SHP77 (cell line): ENCODE data around the gene TTN.

ENCODE experiments used
- DNase-seq, 2 experiments: peaks; one replicate each; lab custom pipeline; 2025; lab: John Stamatoyannopoulos, UW

TTN gene

DNA sequence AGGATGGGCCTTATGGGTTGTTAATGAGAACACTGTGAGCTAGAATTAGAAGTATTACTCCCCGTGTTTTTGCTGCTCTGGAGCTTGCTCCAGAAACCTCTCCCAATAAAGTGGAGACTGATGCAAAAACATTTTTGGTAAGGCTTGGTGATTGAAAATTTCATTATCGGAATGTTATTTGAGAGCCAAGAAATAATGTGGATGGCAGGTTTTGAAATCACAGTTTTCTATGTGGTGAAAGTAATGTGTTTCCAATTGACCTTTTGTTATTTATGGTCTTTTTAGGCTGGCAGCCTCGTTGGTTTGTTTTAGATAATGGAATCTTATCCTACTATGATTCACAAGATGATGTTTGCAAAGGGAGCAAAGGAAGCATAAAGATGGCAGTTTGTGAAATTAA, 321.9 kb downstream of the TTN start:
- no peak for DNase-seq

- peak; percentile 35 to 50 for DNase-seq
Measured at GRCh38 chr2:178484245-178485041, 322.8 kb downstream of the TTN start.

DNA sequence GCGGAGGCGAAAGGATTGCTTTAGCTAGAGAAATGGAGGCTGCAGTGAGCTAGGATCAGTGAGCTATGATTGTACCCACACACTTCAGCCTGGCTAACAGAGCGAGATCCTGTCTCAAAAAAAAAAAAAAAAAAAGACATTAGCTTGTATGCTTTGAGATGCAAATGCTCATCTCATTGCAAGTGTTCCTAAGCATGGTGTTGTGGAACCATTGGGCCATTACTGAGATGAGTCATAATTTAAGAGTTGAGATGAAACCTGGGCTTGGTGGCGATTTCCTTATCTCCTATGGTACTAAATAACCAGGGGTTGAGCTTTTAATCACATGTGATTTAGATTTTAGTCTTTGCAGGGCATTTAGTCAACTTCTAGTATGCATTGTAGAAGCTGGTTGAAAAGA, 324.8 kb downstream of the TTN start:
- DNase-seq: no peak

DNA sequence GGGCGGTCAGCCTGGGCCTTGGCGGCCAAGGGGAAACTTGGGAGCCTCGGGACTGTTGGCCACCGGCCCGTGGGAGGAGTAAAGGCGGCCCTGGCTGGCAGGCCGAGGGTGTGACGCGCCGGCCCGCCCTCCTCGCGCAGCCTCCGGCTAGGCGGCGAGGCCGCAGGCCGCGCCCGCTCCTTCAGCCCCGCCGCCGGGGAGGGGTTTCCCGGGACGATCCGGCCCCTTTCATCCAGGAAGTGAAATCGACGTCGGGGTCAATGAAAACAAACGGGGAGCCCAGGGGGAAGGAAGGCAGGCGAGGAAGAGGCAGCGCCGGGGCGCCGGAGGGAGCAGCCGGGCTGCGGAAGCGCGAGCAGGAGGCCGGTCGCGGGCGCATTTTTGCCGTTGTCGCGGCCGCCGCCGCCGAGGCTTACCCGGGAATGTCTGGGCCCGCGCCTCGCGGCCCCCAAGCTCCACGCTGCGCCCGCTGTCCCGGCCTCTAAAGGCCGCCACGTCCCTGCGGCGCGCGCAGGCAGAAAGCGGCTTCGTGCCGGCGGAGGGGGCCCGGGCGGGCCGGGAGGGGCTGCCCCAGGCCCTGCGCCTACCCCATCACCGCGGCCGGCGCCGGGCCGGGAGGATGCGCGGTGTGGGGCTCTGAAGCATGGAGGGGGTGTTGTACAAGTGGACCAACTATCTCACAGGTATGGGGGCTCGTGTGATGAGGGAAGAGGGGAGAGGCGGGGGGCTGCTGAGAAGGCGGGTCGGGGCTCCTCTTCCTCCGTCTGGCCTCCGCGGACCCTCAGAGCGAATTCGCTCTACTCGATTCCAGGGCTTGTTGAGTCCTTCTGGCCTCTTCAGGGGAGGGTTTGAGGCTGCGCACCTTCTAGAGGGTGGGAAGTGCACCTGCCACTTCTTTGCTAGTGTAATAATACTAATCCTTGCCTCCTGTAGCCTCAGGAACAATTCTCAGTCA, 326.7 kb downstream of the TTN start, which contains the start of gene PLEKHA3:
Gene PLEKHA3, plus strand, starts transcription at position 231 of the 955 bp plus-strand sequence. Its CDS starts 413 bp downstream, at position 644.
- DNase-seq: peak; percentile 75 to 92

DNA sequence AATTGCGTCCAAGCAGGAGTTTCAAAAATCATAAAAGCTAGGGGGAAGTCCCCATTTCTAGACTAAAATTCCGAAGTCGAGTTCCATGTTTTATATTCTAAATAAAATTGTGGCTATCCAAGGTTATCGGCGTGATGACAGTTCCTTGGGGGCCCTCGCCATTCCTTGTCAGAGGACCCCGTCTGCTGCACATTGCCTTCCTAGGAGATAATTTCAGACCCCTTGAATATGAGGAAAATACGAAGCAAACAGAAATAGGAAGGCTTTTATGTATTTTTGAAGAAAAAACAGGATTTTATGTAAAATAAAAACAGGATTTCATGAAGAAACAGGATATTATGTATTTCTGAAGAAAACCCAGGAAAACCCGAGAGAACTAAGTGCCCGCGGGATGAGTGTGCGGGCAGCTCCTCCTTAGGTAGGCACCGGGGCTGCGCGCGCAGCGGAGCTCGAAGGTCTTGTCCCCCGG, 327.4 kb downstream of the TTN start:
- no peak for DNase-seq

GRCh38 chr2:178479275-178479616, 328.0 kb downstream of the TTN start:
- DNase-seq: no peak

GRCh38 chr2:178478439-178479274, 328.6 kb downstream of the TTN start, which contains the start of gene FKBP7:
TSS of gene FKBP7 (minus strand) at chr2:178478600. CDS start at chr2:178478499, 101 bp downstream.
- peak; percentile 48 to 49 for DNase-seq

- DNase-seq: peak in 1 of 2 experiments; percentile 1
Measured at GRCh38 chr2:178478130-178478438, 329.1 kb downstream of the TTN start.

DNA sequence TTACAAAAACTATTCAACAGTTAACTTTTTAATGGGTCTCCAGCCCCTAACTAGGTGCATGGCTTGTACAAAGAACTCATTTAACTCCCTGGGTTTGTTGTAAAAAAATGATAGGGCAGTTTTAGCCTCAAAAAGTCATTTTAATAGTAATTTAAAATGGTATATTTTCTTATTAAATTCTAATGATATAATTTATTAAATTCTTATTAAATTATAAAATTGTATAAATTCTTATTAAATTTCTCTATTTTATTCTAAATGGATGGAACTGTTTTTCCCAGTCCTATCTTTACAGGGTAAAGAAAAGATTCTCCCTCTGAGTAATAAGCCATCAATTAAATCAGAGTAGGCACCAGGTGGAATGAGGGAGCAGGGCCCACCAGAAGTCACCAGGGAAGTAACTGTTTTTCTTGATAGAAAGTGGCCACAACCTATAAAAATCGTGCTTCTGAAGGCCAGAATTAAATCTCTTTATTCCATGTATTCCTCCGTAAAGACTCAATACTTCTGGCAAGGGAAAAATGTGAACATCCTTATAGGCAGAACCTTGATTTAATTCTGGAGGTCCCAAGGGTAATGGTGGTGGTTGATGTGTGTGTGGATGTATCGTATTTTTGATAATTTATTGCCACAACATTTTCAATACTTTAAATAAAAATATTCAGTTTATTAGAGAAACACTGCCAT, 329.6 kb downstream of the TTN start:
- no peak for DNase-seq

- no peak for DNase-seq
Measured at GRCh38 chr2:178476477-178476876, 330.7 kb downstream of the TTN start.
